Glomerular endothelial cell (primary cell): ENCODE measurements around the gene ZG16B. TPM values are rescaled to one million over a fixed set of nuclear protein-coding genes. Genes with fewer than 3 reads are reported as not detected.

Source experiments
- DNase-seq: peaks from one replicate; pipeline ENCODE4 v3.0.0-alpha.2; 2011; ENCODE audit warnings: low read depth, low spot score; ENCODE audit errors: extremely low read depth
- total RNA-seq: library from RNA; depleted of rRNA; stranded (reverse); fragments of >200 nt; gene quantifications from 2 replicates; pipeline ENCODE4 v1.2.3, GENCODE V29; 2015

ZG16B gene
- 0.99 TPM in 1 of 2 replicates, not detected in the other for total RNA-seq

GRCh38 chr16:2829501-2830354 lies at the start of gene ZG16B:
TSS of gene ZG16B (plus strand) at chr16:2830303. CDS start at chr16:2830442, 139 bp downstream.
- DNase-seq: no peak

DNA sequence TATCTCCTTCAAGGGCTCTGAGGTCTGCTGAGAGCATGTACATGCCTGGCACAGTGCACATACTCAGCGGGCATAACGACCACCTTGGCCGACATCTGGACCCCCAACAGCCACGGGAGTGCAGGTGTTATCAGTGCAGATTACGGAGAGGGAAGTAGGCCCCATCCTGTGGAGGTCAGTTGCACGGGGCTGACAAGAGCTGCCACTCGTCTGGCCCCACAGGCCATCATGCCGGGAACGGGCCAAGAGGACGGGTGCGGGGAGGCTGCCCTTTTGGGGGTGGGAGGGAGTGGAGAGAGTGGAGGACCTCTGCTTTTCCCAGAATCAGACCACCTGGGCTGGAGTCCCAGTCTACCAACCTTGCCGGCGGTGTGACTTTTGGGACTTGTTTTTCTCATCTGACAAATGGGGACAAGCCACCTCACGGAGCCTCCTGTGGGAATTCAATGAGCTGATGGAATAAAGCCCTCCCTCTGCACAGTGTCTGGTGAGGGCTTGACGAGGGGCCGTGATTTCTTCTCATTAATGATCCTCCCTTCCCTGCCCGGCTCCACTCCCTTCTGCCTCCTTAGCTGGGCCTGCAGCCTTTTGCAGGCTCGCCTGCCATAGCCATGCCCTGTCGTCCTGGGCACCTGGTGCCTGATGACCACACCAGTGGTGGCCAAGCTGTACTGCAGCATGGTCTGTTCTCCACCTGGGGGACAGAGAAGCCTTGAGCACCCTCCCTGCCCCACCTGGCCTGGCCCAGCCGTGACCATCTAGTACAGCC lies 47.3 kb upstream of the ZG16B start:
- no peak for DNase-seq

DNA sequence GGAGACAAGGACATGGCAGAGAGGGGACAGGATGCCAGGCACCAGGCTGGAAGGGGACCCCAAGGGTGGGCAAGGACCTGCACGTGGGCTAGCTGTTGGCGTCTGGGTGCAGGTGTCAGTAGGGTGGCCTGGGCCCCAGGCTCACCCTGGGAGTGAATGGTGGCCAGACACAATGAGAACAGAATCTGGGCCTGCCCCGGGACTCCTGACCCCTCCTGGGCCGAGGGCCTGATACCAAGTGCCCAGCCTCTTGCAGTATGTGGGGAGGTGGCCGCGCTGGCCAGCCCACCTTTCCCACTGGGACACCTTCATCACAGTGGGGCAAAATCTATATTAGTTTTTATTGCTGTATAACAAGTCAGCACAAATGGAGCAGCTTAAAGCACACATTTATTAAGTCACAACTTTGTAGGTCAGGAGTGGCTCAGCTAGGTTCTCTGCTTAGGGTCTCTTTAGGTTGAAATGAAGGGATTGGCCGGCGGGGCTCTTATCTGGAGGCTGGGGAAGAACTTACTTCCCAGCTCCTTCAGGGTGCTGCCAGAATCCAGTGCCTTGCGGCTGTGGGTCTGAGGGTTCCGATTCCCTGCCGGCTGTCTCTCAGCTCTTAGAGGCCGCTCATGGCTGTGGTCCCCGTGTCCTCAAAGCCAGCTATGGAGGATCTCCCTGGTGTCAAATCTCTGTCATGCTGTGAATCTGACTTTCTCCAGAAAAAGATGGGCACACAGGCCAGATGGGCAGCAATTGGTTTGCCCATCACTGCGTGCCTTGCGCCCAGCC lies 46.3 kb upstream of the ZG16B start:
- DNase-seq: no peak

- no peak for DNase-seq
Measured at GRCh38 chr16:2784358-2785100, 45.6 kb upstream of the ZG16B start.

DNA sequence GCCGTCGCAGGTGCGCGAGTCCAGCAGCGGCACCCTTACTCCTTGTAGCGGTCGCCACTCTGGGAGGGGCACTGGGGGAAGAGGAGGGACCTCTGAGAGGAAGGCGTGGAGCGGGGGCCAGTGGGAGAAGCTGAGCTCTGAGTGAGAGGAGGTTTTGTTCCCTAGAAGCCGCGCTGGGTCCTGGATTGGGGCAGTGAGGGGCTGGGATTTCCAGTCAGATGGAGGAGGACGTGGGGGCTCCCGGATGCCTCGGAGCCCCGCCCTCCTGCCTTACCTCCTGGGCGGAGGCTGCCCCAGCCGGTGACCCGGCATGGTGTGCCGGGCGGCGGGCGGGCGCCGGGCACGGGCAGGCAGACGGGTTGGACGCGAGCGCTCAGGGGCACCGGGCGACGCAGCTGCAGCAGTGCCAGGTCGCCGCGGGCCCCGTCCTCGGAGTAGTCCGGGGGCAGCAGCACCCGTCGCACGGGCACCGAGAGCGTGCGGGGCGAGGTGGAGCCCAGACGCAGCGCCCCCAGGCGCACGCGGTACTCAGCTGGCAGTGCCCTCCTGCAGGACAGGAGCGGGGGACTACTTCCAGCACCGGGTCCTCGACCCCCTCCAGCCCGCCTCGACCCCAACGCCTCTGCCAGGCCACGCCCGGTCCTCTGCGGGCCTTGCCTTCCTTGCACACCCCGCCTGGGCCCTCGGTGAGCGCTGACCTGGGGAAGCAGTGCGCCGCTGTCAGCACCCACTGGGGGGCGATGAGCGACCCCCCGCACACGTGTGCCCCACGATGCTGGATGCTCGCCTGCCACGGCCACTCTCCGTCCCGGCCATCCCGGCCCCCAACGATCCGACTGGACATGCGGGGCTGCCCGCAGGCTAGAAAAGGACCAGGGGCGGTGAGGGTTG lies 44.8 kb upstream of the ZG16B start:
- DNase-seq: no peak

DNA sequence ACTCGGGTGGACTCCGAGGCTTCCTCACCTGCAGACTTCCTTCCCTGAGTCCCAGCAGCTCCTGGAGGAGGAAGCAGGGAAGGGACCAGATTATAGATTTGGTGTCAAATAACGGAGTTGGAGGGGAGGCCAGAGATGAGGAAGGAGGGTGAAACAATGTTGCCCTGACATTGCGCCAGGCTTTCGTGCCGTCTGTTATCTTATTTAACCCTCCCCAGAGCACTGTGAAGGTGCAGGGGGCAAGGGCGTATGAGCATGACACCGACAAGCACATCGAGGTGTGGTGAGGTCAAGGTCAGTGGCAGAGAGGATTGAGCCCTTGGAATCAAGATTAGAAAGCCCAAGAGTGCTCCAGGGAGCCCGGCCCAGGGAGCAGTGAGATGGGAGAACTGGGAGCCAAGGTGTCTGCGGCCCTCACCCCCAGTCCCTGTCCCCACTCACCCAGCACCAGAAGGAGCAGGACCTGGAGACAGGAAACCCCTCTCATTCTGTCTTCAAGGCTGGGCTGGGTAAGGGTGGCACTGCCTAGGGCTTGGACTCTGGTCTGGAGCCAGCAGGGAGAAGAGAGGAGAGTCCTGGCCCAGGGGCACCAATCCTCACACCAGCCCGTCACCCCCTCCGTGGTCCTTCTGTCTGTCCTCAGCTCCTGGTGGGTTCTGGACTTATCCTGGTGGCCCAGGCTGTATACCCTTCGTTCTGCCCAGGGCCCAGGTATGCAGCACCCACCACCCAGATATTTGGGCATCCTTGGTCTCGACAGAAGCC lies 43.9 kb upstream of the ZG16B start:
- no peak for DNase-seq

GRCh38 chr16:2786826-2787151 lies 43.3 kb upstream of the ZG16B start:
- no peak for DNase-seq

GRCh38 chr16:2787406-2787805 lies 42.7 kb upstream of the ZG16B start, which contains the start of gene PRSS33:
TSS of gene PRSS33 (minus strand) at chr16:2787560. CDS start at chr16:2786547, 1,013 bp downstream.
- no peak for DNase-seq

DNA sequence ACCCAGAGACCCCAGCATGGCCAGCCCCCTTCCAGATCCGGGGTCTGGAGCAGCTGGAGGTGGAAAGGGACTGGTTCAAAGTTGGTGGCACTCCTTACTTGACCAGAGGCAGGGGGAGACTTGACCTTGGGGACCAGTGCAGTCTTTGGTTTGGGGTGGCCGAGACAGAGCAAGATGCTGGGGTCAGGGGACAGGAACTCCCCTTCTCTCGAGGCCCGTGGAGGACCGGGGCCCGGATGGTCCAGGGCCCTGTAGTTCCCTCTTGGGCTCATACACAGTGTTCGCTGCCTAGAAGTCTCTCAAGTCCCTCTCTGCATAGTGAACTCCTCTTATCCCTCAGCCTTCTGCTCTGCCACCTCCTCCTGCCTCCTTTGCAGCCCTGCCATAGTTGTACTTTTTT lies 42.1 kb upstream of the ZG16B start:
- DNase-seq: no peak

GRCh38 chr16:2790631-2791030 lies 39.5 kb upstream of the ZG16B start:
- no peak for DNase-seq

GRCh38 chr16:2791174-2791573 lies 38.9 kb upstream of the ZG16B start:
- DNase-seq: no peak

DNA sequence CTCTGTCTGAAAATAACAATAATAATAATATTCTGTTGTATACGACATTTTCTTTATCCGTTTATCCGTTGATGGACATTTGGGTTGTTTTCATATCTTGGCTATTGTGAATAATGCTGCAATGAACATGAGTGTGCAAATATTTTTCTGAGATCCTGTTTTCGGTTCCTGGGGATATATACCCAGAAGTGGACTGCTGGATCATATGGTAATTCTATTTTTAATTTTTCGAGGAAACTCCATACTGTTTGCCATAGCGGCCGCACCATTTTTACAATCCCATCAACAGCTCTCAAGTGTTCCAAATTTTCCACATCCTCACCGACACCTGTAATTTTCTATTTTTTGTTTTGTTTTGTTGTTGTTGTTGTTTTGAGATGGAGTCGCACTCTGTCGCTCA lies 37.2 kb upstream of the ZG16B start:
- DNase-seq: no peak

DNA sequence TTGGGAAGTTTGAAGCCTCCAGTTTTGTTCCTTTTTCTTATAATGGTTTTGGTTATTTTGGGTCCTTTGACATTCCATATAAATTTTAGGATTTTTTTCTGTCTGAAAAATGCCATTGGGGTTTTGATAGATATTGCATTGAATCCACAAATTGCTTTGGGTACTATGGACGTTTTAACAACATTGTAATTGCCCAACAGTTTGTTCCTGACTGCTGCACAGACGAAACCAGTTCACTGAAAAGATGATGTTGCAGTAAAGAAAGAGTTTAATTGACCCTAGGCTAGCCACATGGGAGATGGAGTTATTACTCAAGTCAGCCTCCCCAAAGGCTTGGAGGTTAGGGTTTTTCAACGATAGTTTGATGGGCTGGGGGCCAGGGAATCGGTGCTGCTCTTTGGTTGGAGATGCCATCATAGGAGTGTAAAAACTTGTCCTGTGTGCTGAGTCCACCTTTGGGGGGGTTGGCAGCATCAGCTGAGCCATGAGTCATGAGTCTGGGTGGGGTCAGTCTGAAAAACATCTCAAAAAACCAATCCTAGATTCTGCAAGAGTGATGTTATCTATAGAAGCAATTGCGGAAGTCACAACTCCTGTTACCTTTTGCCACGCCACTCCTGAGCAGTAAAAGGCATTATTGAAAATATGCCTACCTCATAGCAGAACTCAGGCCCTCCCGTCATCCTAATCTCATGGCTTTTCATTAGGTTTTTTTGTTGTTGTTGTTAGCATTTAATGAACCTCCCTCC lies 34.5 kb upstream of the ZG16B start:
- DNase-seq: no peak

- no peak for DNase-seq
Measured at GRCh38 chr16:2798723-2799204, 31.3 kb upstream of the ZG16B start.

DNA sequence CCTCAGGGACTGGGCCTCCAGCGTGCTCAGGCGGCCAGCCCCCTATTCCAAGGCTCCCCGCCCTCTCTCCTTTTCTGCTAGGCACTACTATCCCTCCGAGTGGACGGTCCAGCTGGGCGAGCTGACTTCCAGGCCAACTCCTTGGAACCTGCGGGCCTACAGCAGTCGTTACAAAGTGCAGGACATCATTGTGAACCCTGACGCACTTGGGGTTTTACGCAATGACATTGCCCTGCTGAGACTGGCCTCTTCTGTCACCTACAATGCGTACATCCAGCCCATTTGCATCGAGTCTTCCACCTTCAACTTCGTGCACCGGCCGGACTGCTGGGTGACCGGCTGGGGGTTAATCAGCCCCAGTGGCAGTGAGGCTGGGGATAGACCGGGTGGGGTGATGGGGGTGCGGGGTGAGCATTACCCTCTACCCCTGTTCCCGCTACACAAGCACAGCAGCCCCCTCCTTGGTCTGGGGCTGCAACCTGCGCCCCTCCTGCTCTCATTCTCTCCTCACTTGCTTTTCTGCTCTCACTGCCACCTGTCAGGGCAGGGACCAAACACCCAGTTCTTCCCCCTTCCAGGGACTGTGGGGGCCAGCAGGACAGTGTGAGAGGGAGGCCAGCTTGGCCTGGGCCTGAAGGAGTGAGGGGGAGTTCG lies 30.8 kb upstream of the ZG16B start:
- no peak for DNase-seq

GRCh38 chr16:2799859-2800226 lies 30.3 kb upstream of the ZG16B start:
- no peak for DNase-seq

DNA sequence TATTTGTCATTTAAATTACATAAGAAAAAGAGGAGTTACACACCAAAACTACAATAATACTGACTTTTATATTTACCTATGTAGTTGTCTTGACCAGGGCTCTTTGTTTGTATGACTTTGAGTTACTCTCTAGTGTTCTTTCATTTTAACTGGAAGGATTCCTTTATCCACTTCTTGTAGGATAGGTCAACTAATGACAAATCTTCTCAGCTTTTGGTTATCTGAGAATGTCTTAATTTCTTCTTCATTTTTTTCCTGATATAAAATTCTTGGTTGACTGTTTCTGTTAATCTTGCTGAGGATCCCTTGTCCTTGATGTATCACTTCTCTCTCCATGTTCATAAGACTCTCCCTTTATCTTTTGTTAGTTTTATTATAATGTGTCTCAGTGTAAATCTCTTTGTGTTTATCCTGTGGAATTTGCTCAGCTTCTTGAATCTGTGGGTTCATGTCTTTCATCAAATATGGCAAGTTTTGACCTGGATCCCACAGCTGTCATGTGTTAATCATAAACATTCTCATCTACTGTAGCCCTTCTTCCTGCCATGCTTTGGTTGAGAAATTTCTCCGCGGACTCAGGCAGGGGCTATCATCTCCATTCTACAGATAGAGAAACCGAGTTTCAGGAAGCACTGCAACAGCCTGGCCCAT lies 26.4 kb upstream of the ZG16B start:
- DNase-seq: no peak
